GM21737 (cell line): ENCODE measurements around the gene SZRD1.

Experiments used
- ATAC-seq: cut with Tn5 transposase; IDR thresholded peaks from one replicate; pipeline ENCODE4 v1.9.1; 2021; ENCODE audit warnings: mild to moderate bottlenecking, moderate library complexity; ENCODE audit not compliant: unreplicated experiment

Gene SZRD1

DNA sequence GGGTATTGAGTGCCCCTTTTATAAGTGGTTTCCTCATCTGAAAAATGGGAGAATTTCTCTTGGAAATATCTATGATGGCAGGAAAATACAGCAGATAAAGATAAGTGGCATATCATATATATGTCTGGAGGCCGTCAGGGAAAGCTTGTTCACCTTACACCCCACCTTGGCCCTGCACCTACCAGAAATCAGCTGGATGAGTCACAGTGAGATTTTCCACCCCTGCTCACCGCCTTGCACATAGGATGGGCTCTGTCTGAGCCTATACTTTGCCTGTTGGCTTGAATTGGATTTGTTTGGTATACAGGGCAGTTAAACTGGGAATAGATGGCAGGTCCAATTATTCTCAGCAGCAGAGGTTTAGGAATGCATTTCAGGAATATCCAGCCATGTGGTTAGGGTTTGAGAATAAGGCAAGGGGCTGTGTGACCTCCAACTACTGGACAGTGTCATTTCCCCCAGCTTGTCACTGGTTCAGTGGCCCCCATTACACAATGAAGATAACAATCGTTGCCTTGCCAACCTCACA, 70.0 kb downstream of the SZRD1 start, which contains the start of gene SPATA21:
SPATA21 (minus strand) TSS at position 479 of the 529 bp plus-strand sequence. CDS start 6,053 bp downstream, outside the sequence.
- no peak for ATAC-seq

GRCh38 chr1:16438516-16438915, 71.5 kb downstream of the SZRD1 start:
- no peak for ATAC-seq

GRCh38 chr1:16438924-16439323, 71.9 kb downstream of the SZRD1 start:
- no peak for ATAC-seq

- no peak for ATAC-seq
Observed at GRCh38 chr1:16440131-16440469, 73.1 kb downstream of the SZRD1 start.

DNA sequence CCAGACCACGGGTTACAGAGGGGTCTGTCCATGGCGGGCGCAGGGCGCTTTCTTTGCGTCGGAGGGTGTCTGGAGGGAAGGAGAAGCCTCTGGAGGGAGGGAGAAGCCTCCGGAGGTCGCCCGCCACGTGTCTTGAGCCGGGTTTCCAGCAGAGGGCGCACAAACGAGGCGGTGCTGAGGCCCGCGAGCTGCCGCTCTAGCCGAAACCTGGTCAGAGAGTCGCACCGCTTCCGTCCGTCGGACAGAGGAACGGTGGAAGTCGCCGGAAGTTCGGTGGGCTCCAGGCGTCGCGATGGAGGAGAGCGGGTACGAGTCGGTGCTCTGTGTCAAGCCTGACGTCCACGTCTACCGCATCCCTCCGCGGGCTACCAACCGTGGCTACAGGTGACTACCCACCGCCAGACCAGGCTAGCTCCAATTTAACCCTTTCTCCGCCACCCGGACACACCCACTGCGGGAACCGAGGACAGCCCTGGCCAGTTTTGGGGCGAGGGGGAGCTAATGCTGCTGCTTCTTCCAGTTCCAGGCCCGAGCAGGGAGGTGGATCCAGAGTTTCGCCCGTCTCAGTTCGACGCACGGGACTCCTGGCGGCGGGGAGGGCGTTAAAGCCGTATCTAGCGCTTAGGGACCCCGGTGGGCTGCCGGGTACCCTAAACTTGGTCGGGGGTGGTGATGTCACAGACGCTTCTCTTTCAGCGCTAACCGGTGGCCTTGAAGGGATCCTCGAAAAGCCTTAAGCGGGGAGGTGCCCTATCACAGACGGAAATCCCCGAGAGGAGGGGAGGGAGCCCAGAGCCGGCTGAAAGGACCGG, 73.6 kb downstream of the SZRD1 start, which contains the start of gene NECAP2:
NECAP2 (plus strand) TSS at position 255 of the 812 bp plus-strand sequence; CDS start at position 293, 38 bp downstream.
- ATAC-seq = peak; percentile 83

- ATAC-seq = no peak
Observed at GRCh38 chr1:16441282-16441665, 74.2 kb downstream of the SZRD1 start.

DNA sequence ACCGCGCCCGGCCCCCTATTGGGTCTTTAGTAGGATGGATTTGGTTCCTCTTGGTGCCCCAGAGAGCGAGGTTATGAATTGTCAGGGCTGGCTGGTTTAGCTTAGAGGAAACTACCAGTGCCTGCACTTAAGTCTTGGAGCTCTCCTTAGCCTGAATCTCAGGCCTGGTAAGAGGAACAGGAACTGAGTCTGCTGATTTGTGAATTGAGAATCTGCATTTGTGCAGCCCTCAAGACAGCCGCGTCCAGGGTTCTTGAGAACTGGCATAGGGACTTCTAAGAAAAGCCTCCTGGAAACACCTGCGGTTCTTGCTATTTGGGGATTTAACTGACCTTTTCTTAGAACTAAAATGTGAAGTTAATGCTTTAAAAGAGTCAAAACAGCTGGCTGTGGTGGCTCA, 75.2 kb downstream of the SZRD1 start:
- ATAC-seq = no peak

GRCh38 chr1:16442941-16443340, 75.9 kb downstream of the SZRD1 start:
- ATAC-seq = no peak

DNA sequence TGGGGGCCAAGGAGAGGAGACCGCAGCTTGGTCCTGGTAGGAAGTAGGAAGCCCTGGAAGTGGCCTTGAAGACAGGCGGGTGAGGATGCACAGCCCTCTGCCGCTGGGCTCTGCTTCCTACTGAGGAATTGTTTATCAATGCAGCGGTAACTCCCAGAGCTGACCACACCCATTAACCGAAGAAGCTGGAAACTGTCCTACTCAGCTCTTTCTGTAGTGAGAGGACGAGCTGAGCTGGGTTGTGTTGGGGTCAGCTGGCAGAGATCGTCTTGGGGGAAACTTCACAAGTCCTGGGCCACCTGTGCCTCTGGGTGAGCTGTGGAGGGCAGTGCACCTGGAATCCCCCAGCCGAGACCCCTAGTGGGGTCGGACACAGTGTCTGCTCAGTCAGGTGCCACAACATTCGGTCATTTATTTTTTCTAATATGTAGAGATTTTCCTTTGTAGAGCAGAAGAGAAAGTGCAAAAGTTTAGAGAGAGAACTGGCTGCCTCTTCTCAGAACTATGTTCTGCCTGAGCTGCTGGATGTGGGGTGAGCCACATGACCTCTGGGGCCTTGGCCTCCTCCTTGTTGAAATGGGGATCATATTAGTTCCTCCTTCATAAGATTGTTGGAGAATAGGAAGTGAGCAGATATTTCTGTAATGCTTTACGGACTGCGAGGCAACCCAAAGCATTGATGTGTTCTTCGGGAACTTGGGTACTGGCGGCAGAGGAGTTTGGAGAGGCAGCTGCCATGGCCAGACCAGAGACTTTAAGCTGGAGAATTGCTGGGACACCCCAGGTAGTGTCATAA, 77.1 kb downstream of the SZRD1 start:
- no peak for ATAC-seq

DNA sequence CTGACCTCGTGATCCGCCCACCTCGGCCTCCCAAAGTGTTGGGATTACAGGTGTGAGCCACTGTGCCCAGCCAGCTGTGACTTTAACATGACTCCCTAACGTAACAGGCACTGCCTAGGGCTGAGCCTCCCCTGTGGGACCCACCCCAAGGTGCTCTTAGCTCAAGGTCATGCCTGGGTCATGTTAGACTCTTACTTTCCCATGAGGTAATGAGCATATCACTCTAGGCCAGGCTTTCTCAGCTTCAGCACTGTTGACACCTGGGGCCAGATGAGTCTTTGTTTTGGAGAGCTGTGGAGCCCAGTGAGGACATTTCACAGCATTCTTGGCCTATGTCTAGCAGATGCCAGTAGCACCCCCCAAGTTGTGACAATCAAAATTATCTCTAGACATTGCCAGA, 78.0 kb downstream of the SZRD1 start:
- no peak for ATAC-seq

DNA sequence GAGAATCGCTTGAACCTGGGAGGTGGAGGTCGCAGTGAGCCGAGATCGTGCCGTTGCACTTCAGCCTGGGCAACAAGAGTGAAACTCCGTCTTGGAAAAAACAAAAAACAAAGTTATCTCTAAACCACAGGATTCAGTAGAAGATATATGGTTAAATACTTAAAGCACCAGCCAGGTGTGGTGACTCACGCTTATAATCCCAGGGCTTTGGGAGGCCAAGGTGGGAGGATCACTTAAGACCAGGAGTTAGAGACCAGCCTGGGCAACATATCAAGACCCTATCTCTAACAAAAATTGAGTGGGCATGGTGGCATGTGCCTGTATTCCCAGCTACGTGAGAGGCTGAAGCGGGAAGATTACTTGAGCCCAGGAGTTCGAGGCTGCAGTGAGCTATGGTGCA, 79.1 kb downstream of the SZRD1 start:
- ATAC-seq = no peak

DNA sequence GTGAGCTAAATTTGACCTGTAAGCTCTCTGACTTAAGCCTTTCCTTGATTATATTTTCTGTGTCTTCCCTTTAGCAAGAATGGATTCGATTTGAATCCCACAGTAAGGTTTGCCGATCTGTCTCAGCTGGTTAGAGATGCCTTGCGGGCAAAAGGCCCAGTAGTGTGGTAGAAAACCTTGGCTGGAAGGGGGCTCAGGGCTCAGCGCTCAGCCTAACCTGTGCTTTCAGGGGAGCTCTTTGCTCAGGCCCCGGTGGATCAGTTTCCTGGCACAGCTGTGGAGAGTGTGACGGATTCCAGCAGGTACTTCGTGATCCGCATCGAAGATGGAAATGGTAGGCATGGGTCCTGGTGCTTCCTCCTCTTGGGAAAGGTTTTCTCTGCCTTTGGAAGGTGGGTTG, 80.6 kb downstream of the SZRD1 start:
- no peak for ATAC-seq
